ENCODE data around the gene MYO1D.
"Not testable (repeated sequence)": the region's sequence is repeated elsewhere in the genome, so short reads cannot be mapped to it uniquely, and the experiment has no call there.

The MYO1D gene

GRCh38 chr17:32673964-32674363, 203.0 kb downstream of the MYO1D start:
- Mint-ChIP-seq H3K27ac (no peak overlapping the region), H3K4me3 (no peak overlapping the region), H3K4me1 (ENCODE audit: low read depth) (no peaks in the 10 kb centered on the region), H3K9me3 (peaks cover 9% of the 10 kb centered on the region), H3K36me3 (ENCODE audit: low read depth) (no peaks in the 10 kb centered on the region), H3K27me3 (ENCODE audit: low read depth) (no peaks in the 10 kb centered on the region)

DNA sequence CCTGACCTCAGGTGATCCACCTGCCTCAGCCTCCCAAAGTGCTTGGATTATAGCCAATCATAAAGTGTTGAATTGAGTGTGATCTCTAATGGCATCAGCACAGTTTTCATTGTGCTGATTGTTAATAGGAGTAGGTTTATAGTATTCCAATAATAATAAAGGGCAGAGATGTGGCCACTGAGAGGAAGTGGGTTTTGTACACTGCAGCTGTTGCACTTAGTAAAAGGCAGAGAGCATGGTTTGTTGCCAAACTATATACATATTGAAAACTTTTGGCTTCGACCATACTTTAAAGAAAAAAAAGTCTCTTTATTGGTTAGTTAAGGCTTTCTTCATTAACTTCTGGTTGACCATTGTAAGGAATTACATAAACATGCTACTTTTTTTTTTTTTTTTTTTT, 204.2 kb downstream of the MYO1D start:
- Mint-ChIP-seq H3K9me3 (peaks cover 9% of the 10 kb centered on the region), H3K27me3 (ENCODE audit: low read depth) (no peaks in the 10 kb centered on the region), H3K36me3 (ENCODE audit: low read depth) (no peaks in the 10 kb centered on the region), H3K4me1 (ENCODE audit: low read depth) (no peaks in the 10 kb centered on the region), H3K27ac (no peak overlapping the region), H3K4me3 (no peak overlapping the region)

- no peaks in the 10 kb centered on the region for H3K36me3 Mint-ChIP-seq (ENCODE audit: low read depth)
- H3K4me1 Mint-ChIP-seq (ENCODE audit: low read depth), result no peaks in the 10 kb centered on the region
- no peak overlapping the region for H3K4me3 Mint-ChIP-seq
- peaks cover 9% of the 10 kb centered on the region for H3K9me3 Mint-ChIP-seq
- H3K27me3 Mint-ChIP-seq (ENCODE audit: low read depth), result no peaks in the 10 kb centered on the region
- no peak overlapping the region for H3K27ac Mint-ChIP-seq
Observed at GRCh38 chr17:32671896-32672295, 205.0 kb downstream of the MYO1D start.

- Mint-ChIP-seq H3K4me3 (no peak overlapping the region), H3K9me3 (peaks cover under 1% of the 10 kb centered on the region), H3K27me3 (ENCODE audit: low read depth) (peaks cover 10% of the 10 kb centered on the region)
Observed at GRCh38 chr17:32664936-32665583, 211.9 kb downstream of the MYO1D start.

DNA sequence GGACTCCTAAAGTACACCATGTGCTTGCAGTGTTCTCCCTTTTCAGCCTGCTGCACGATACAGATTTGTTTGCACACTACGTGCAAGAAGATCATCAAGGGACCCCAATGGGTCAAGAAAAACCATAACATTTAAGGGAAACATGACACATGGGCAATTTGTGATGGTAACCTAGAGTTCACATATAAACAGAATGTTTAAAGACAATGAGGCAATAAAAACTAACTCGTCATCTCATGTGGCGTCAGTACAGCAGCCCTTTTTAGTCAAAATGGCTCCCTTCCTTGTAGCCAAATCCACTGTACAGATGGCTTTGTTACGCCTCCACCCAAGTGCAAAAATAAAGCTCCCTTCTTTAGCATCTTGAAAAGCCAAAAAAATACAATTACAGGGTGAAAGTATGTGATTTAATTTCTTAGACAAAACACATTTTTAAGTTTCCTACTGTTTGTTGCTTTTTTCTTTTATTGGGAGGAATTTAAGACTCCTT, 216.4 kb downstream of the MYO1D start:
- H3K9me3 Mint-ChIP-seq, result no peaks in the 10 kb centered on the region
- no peak overlapping the region for H3K4me3 Mint-ChIP-seq
- H3K4me1 Mint-ChIP-seq (ENCODE audit: low read depth), result no peaks in the 10 kb centered on the region
- no peak overlapping the region for H3K27ac Mint-ChIP-seq
- H3K36me3 Mint-ChIP-seq (ENCODE audit: low read depth), result no peaks in the 10 kb centered on the region
- peaks cover 5% of the 10 kb centered on the region for H3K27me3 Mint-ChIP-seq (ENCODE audit: low read depth)

More at GRCh38 chr17:32664936-32665583, 211.9 kb downstream of the MYO1D start:
- H3K36me3 Mint-ChIP-seq (ENCODE audit: low read depth), result no peaks in the 10 kb centered on the region
- no peak overlapping the region for H3K27ac Mint-ChIP-seq
- H3K4me1 Mint-ChIP-seq (ENCODE audit: low read depth), result no peaks in the 10 kb centered on the region

DNA sequence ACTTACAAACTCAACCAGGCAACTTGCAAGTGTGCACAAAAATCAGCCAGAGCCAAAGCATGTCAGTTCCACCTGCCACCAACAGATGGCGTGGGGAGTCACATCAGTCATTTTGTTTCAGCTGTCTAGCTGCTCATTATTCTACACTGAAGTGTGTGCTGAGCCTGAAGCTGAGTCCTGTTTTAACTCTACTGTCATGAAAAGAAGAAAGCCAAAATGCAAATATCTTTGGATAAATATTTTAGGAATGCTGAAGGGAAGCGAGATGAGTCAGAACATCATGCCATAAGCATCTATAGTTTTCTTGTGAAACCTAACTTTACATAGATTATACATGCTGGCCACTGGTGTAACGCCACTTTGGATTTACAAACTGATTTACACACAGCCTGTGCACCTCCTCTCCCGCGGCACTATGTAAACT, 217.5 kb downstream of the MYO1D start:
- no peaks in the 10 kb centered on the region for H3K36me3 Mint-ChIP-seq (ENCODE audit: low read depth)
- no peaks in the 10 kb centered on the region for H3K4me1 Mint-ChIP-seq (ENCODE audit: low read depth)
- no peaks in the 10 kb centered on the region for H3K9me3 Mint-ChIP-seq
- no peaks in the 10 kb centered on the region for H3K27me3 Mint-ChIP-seq (ENCODE audit: low read depth)
- H3K4me3 Mint-ChIP-seq, result no peak overlapping the region
- no peak overlapping the region for H3K27ac Mint-ChIP-seq

DNA sequence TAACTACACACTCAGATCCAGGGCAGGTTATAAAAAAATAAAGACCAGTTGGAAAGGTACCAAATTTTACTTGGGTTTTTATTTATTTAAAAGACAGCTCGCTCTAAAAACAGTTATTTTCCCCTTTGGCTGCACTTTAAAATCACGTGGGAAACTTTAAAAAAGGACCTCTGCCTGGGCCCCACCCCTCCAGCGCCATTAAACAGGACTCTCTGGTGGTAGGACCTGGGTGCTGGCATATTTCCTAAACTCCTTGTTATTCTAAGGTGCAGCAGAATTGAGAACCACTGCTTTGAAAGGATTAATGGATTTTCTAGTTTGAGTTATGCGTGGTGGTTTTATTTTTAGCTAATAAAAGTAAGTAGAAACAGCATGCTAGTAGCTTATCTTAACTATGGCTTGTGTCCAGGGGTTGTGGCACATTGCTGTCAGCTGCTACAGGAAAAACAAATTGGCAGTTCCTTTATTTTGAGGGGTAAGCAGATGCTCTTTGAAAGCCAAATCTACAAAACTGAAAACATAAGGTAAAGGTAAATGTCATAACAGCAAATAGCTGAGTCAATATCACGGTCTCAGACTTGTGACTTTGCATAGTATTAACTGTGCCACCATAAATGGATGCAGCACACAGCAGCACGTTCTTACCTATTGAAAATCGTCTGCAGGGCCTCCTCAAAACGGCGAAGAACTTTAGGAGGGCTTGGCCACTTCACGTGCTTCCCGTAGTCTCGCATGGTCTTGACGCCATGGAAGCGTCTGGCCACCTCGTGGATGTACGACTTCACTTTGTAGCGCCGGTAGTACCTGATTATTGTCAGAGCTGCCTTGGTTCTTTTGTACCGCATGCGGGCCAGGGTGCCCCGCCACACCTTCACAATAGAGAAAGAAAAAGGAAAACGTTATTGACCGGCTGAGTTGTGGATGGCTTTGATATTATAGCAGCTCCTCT, 218.2 kb downstream of the MYO1D start:
- Mint-ChIP-seq H3K27ac (no peak overlapping the region), H3K27me3 (ENCODE audit: low read depth) (no peaks in the 10 kb centered on the region), H3K36me3 (ENCODE audit: low read depth) (no peaks in the 10 kb centered on the region), H3K4me1 (ENCODE audit: low read depth) (no peaks in the 10 kb centered on the region), H3K9me3 (no peaks in the 10 kb centered on the region), H3K4me3 (no peak overlapping the region)

- H3K9me3 Mint-ChIP-seq, result no peaks in the 10 kb centered on the region
- no peak overlapping the region for H3K4me3 Mint-ChIP-seq
Observed at GRCh38 chr17:32656886-32657285, 220.0 kb downstream of the MYO1D start.

DNA sequence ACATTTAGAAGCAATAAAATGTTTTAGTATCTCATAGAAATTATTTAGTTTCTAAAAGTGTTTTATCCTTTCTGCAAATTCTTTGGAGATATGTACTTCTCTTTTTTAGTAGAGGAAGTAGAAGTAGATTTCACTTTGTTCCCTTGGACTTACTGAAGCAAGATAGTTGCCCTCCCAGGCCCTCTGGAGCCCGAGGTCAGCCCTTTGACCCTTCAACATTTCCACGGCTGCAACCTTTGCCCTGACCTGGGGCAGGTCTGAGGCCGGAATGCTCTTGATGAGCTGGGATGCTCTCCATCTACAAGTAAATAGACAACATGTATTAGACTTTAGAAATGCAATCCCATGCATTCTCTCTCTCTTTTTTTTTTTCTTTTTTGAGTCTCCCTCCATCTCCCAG, 222.6 kb downstream of the MYO1D start:
- no peak overlapping the region for H3K27ac Mint-ChIP-seq
- no peaks in the 10 kb centered on the region for H3K27me3 Mint-ChIP-seq (ENCODE audit: low read depth)
- peaks cover 5% of the 10 kb centered on the region for H3K36me3 Mint-ChIP-seq (ENCODE audit: low read depth)
- no peaks in the 10 kb centered on the region for H3K4me1 Mint-ChIP-seq (ENCODE audit: low read depth)
- peaks cover 15% of the 10 kb centered on the region for H3K9me3 Mint-ChIP-seq
- no peak overlapping the region for H3K4me3 Mint-ChIP-seq

More at GRCh38 chr17:32656886-32657285, 220.0 kb downstream of the MYO1D start:
- Mint-ChIP-seq H3K36me3 (ENCODE audit: low read depth) (no peaks in the 10 kb centered on the region), H3K27ac (no peak overlapping the region), H3K27me3 (ENCODE audit: low read depth) (no peaks in the 10 kb centered on the region), H3K4me1 (ENCODE audit: low read depth) (no peaks in the 10 kb centered on the region)

- H3K4me3 Mint-ChIP-seq, result no peak overlapping the region
- H3K36me3 Mint-ChIP-seq (ENCODE audit: low read depth), result peaks cover 5% of the 10 kb centered on the region
- H3K27me3 Mint-ChIP-seq (ENCODE audit: low read depth), result no peaks in the 10 kb centered on the region
- H3K27ac Mint-ChIP-seq, result no peak overlapping the region
- peaks cover 19% of the 10 kb centered on the region for H3K9me3 Mint-ChIP-seq
- H3K4me1 Mint-ChIP-seq (ENCODE audit: low read depth), result no peaks in the 10 kb centered on the region
Observed at GRCh38 chr17:32651084-32651483, 225.8 kb downstream of the MYO1D start.

GRCh38 chr17:32648450-32648849, 228.5 kb downstream of the MYO1D start:
- Mint-ChIP-seq H3K27ac (no peak overlapping the region), H3K4me3 (no peak overlapping the region), H3K27me3 (ENCODE audit: low read depth) (peaks cover 17% of the 10 kb centered on the region), H3K4me1 (ENCODE audit: low read depth) (no peaks in the 10 kb centered on the region), H3K36me3 (ENCODE audit: low read depth) (peaks cover 5% of the 10 kb centered on the region), H3K9me3 (peaks cover 19% of the 10 kb centered on the region)

DNA sequence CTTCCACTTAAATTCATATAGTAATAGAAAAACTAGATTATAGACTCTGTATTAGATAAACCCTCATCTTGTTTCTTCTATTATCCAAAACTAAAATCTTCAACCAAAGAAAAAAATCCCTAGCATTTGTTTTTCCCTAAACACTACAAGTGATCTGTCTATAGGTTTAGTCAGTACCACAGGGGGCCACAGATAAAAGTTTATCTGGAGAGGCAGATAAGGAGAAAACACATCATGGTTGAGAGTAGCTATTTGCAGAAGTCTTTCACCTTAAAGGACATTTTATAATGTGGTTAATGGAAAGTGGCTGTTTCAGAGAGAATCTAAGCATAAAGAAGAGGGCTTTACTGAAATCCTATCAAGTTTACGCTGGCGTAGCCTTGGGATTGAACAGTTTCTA, 230.0 kb downstream of the MYO1D start:
- Mint-ChIP-seq H3K4me1 (ENCODE audit: low read depth) (no peaks in the 10 kb centered on the region), H3K27ac (no peak overlapping the region), H3K4me3 (no peak overlapping the region), H3K36me3 (ENCODE audit: low read depth) (peaks cover 5% of the 10 kb centered on the region), H3K9me3 (peaks cover 19% of the 10 kb centered on the region), H3K27me3 (ENCODE audit: low read depth) (peaks cover 24% of the 10 kb centered on the region)

GRCh38 chr17:32641514-32641913, 235.4 kb downstream of the MYO1D start:
- H3K27me3 Mint-ChIP-seq (ENCODE audit: low read depth), result peaks cover 24% of the 10 kb centered on the region
- H3K9me3 Mint-ChIP-seq, result not testable (repeated sequence)

DNA sequence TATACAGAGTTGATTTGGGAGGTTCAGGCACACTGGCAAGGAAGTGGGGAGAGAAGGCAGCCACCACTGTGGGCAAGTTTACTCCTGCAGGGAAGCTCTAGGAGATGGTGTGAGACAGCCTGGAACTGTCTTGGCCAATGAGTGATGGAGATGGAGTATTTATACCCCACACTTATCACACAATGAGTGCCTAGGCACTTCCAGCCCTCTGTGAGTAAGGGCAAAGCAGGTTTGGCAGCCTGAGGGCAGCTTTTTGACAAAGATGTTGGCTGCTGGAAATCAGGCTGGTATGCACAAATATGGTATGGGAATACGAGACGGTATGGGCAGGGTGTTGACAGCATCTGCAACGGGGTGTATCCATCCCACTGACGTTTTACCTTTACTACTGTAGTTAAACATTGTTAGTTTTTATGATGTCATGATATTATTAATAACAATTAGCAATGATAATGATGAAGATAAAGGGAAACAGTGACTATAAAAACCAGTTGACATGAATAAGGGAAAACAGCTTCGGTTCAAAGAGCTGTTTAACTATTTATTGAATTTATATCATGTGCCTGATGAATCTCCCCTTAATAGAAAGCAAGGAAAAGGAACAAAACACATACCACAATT, 240.2 kb downstream of the MYO1D start:
- H3K27ac Mint-ChIP-seq, result no peak overlapping the region
- H3K27me3 Mint-ChIP-seq (ENCODE audit: low read depth), result no peaks in the 10 kb centered on the region
- H3K36me3 Mint-ChIP-seq (ENCODE audit: low read depth), result no peaks in the 10 kb centered on the region
- no peaks in the 10 kb centered on the region for H3K4me1 Mint-ChIP-seq (ENCODE audit: low read depth)
- H3K9me3 Mint-ChIP-seq, result peaks cover 3% of the 10 kb centered on the region
- no peak overlapping the region for H3K4me3 Mint-ChIP-seq

More at GRCh38 chr17:32641514-32641913, 235.4 kb downstream of the MYO1D start:
- not testable (repeated sequence) for H3K36me3 Mint-ChIP-seq (ENCODE audit: low read depth); H3K4me3 Mint-ChIP-seq; H3K27ac Mint-ChIP-seq; H3K4me1 Mint-ChIP-seq (ENCODE audit: low read depth)

All from T-helper 1 cell treated with Interleukin-12 subunit alpha and Interleukin-12 subunit beta and Interleukin-4 antibody, amounts not matched to agents 30 μg/mL and 1 μg/mL, for 36 hours (primary cell).